PC-3 (cell line): Measurements from ENCODE around the gene KANK3.

Source experiments
- CTCF ChIP-seq: fragments of 300-600 bp; sonication (generic); conservative IDR thresholded peaks from 2 replicates; pipeline ENCODE4 v1.5.1; 2017; ENCODE audit warnings: antibody characterized with exemption, low read depth, mild to moderate bottlenecking, low read length
- EZH2 ChIP-seq: fragments of 300-600 bp; sonication (generic); IDR thresholded peaks from one replicate; pipeline ENCODE4 v1.6.1; 2017; ENCODE audit warnings: antibody characterized with exemption, mild to moderate bottlenecking, low read length; ENCODE audit not compliant: unreplicated experiment
- EZH2phosphoT487 ChIP-seq: fragments of 300-600 bp; sonication (generic); IDR thresholded peaks from 2 replicates; pipeline ENCODE4 v1.6.1; 2018; ENCODE audit warnings: mild to moderate bottlenecking, antibody characterized with exemption, low read length, borderline replicate concordance

GRCh38 chr19:8307400-8307964, 35.6 kb downstream of the KANK3 start:
- 0 out of 2 replicates have a peak, but pooled peaks have one; percentile 25 for TF ChIP-seq CTCF
- TF ChIP-seq EZH2 = no peak
- no peak for TF ChIP-seq EZH2phosphoT487
